GM21528 (cell line): ENCODE results near the gene RAB3D.
A peak's percentile ranks its signal among the peaks of the same experiment; 100 is the strongest.
"Not testable (repeated sequence)": the region's sequence is repeated elsewhere in the genome, so short reads cannot be mapped to it uniquely, and the experiment has no call there.

Experiments
- ATAC-seq: cut with Tn5 transposase; IDR thresholded peaks from one replicate; pipeline ENCODE4 v1.9.1; 2021; ENCODE audit warnings: mild to moderate bottlenecking, moderate library complexity; ENCODE audit not compliant: unreplicated experiment, low FRiP score

RAB3D gene

DNA sequence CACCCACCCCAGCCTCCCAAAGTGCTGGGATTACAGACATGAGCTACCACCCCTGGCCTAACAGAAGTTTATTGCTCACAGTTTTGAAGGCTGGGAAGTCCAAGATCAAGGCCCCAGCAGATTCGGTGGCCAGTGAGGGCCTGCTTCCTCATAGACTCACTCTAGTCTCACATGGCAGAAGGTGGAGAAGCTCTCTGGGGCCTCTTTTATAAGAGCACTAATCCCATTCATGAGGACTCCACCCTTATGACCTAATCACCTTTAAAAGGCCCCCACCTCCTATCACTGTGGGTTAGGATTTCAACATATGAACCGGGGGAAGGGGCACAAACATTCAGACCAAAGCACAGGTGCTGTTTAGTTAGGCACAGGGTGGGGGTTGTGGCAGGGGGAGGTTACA is 28.1 kb upstream of the RAB3D start:
- ATAC-seq: no peak

DNA sequence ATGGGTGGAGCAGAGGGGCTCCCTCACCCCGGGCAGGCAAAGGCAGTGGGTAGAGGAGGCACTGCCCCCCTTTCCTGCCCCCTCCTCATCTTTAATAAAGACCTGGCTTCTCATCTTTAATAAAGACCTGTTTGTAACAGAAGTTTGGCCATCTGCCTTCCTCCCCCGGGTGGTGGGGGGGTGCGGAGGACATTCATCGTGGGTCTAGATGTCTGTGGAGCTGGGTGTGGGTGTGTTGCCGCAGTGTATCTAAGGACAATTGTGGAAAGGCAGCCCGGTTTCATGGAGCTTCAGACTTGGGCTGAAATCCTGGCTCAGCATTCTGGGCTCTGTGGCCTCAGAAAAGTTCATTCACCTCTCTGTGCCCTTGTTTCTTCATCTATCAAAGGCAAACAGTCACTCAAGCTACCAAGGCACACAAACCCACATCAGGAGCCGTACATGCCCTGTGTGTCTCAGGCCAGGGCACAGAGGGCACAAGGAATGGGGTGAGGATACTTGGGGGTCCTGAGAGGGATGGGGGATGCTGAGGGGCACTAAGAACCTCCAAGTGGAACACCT is 26.2 kb upstream of the RAB3D start:
- no peak for ATAC-seq

GRCh38 chr19:11364935-11365334 is 25.5 kb upstream of the RAB3D start:
- no peak for ATAC-seq

- no peak for ATAC-seq
Observed at GRCh38 chr19:11364296-11364904, 24.9 kb upstream of the RAB3D start.

GRCh38 chr19:11363881-11364280 is 24.4 kb upstream of the RAB3D start:
- ATAC-seq: no peak

DNA sequence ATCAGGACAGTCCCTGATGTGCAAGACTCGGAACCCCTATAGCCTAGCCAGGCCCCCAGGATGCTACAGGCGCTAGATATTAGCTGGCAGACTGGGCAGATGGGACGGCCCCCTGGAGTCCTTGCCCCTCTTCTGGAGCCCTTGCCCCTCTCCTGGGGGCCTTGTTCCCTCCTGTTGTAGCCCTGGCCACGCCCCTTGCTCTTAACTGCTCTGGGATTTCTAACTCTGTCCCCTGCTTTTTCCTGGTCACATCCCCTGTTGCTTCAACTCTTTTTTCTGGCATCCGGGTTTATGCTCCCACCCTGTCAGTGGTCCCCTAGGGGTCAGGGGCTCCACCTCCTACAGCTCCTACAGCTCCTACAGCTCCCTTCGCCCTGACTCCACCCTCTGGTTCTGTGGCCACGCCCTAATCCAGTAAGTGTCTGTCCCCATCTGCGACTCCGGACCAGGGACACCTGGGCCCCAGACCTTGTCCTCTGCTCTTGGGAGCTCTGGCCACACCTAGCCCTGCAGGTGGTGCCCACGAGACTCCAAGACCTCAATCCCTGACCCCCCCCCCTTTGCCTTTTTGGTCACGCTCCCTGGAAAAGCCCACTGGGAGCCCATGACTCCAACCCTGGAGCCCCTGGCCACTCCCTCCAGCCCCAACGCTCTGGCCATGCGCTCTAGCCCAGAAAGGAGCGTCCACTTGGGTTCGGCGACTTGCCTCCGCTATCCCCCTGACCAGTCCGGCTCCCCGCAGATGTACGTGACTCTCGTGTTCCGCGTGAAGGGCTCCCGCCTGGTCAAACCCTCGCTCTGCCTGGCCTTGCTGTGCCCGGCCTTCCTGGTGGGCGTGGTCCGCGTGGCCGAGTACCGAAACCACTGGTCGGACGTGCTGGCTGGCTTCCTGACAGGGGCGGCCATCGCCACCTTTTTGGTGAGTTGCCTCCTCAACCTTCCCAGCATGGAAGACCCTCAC is 22.6 kb upstream of the RAB3D start:
- ATAC-seq: no peak

GRCh38 chr19:11361037-11361770 is 21.7 kb upstream of the RAB3D start:
- no peak for ATAC-seq

DNA sequence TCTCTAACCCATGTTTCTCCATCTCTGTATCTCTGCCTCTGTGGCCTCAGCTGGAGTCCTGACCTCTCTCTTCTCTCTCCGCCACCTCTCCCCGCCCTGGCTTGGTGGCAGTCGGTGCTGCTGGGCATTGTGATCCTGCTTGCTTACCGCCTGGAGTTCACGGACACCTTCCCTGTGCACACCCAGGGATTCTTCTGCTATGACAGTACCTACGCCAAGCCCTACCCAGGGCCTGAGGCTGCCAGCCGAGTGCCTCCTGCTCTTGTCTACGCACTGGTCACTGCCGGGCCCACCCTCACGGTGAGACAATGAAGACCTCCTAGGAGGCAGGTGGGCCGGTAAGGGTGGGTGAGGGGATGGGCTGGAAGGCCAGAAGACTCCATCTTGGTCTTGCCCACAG is 20.0 kb upstream of the RAB3D start:
- ATAC-seq: no peak

DNA sequence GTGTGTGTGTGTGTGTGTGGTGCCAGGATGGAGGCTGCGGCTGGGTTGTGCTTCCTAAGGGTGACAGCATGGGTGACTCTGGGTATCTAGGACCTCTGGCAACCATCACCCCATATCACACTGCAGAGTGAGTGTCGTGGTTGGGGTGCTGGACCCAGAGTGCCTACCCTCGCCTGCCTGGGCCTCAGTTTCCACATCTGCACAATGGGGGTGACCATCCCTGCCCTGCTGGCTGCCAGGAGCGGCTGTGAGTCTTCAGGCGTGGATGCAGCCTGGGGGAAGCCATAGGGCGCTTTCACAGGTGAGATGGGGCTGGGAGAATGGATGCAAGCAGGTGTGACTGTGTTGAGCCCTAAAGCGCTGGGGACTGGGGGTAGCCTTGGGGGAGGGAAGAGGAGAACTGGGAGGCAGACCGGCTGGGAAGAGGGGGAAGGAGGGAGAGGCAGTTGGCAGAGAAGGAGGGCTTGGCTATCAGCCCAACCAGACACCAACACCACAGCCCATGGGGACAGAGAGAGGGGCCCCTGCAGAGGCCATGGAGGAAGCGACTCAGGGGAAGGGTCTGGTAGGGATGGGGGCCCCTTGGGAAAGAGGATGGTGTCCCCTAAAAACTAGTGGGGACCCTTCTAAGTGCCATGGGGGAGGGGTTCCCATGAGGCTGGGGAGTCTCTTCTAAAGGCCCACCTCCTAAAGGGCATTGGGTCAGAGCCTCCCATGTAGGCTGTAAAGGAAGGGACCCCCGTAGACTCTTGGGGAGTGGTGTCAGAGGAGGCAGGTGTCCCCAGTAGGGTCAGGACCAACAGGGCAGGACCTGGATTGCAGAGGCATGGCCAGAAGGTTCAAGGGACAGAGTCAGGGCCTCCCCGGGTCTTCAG is 17.5 kb upstream of the RAB3D start:
- no peak for ATAC-seq

DNA sequence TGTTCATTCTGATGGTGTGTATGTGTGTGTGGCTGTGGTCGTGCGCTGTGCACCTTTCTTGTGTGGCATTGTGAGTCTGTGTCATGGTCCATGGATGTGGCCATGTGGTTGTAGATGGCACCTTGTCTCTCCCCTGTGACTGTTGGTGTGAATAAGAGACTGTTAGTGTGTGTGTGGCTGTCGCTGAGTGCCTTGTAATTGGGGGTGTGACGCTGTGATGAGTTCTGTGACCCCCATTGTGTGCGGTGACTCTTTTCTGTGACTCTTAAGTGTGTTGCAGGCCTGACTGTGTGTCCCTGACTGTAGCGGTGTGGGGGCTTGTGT is 16.6 kb upstream of the RAB3D start:
- no peak for ATAC-seq

GRCh38 chr19:11355160-11356073 is 16.0 kb upstream of the RAB3D start, which contains the start of gene PLPPR2:
PLPPR2 (plus strand) TSS chr19:11355432; CDS start chr19:11357674, 2,242 bp downstream.
- no peak for ATAC-seq

- not testable (repeated sequence) for ATAC-seq
Observed at GRCh38 chr19:11354102-11354501, 14.6 kb upstream of the RAB3D start.

GRCh38 chr19:11349171-11349570 is 9.7 kb upstream of the RAB3D start:
- ATAC-seq: no peak

GRCh38 chr19:11347546-11348039 is 8.1 kb upstream of the RAB3D start:
- no peak for ATAC-seq

DNA sequence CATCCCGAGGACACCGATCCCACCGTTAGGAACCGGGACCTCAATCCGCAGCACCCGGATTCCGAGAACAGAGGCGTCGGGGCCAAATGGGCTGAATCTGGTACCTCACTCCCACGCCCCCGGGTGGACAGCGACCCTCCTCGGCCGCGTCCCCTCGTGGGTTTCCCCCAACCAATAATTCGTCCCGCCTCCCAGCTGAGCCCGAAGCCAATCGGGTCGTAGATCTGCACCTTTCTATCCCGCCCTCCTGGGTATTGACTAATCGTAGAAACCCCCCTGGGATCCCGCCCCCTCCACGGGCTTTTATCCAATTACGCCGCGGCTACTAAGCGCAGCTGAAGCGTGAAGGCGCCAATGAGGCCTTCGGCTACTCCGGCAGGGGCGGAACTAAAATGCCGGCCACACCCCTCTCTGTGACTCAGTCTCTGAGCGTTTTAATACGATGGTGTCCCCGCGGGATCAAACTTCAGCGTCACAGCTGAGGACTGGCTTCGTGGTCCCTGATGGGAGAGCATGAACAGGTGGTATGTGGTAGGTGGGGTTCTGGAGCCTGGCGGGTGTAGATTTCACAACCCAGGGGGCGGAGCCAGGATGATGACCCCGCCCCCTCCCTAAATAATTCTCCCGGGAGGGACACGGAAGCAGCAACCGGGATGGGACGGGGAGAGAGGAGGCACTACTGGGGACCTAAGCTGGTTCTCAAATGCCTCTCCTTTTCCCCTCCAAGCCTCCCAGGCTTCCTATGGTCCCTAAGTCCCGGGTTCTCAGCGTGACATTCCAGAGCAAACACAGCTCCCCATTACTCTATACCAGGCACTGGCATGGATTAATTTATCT is 6.9 kb upstream of the RAB3D start, which contains the start of the genes CCDC159 and TMEM205:
Gene CCDC159, plus strand, starts transcription at position 416 of the 837 bp plus-strand sequence. Its CDS starts 88 bp downstream, at position 504.
Gene TMEM205, minus strand, starts transcription at position 165 of the 837 bp plus-strand sequence. CDS start 649 bp downstream, outside the sequence.
- ATAC-seq: peak; percentile 89

DNA sequence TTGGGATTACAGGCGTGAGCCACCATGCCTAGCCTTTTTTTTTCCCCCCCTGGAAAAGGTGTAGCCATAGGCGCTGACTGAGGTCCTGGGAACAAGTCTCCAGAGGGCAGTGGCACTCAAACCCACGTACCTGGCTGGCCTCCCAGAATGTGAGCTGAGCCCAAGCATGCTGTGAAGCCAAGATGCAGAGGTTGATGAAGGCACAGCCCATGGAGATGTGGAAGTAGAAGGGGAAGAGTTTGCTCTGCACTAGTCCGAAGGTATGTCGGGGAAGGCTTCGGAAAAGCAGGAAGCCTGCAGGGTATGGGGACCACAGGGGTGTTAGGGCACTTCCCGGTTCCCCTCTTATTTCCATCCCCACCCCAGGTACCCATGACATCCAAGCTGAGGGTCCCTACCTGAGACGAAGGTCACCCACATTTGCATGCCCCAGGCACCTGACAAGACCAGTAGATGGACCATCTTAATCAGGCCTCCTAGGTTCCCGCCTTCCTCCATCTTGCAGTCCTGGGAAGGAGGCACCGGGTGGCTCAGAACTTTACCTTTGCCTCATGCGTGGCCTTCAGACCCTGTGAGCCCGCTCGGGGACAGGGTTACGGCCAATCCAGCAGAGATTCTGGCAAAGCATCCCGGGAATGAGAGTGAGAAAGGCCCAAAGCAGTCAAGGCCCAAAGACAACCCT is 5.8 kb upstream of the RAB3D start:
- no peak for ATAC-seq

DNA sequence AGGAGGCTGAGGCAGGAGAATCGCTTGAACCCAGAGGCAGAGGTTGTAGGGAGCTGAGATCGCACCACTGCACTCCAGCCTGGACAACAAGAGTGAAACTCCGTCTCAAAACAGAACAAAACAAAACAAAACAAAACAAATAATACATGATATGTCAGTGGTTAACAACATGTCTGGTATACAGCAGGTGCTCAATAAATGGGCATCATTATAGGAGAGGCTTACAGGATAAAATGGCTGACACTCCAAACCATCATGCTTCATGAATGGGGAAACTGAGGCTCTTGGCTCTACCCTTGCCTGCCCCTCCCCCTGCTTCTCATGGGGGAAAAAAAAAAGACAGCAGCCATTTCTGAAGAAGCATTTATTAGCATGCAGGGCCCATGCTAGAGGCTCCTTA is 3.0 kb upstream of the RAB3D start:
- ATAC-seq: no peak
